Raji (cell line): ENCODE results near the gene DSCAML1.

Experiments
- POLR2A ChIP-seq: IDR thresholded peaks from 2 replicates; pipeline ENCODE4 v1.6.1; 2011; ENCODE audit warnings: low read depth, low read length, control low read depth; ENCODE audit not compliant: insufficient read depth

DSCAML1 gene

DNA sequence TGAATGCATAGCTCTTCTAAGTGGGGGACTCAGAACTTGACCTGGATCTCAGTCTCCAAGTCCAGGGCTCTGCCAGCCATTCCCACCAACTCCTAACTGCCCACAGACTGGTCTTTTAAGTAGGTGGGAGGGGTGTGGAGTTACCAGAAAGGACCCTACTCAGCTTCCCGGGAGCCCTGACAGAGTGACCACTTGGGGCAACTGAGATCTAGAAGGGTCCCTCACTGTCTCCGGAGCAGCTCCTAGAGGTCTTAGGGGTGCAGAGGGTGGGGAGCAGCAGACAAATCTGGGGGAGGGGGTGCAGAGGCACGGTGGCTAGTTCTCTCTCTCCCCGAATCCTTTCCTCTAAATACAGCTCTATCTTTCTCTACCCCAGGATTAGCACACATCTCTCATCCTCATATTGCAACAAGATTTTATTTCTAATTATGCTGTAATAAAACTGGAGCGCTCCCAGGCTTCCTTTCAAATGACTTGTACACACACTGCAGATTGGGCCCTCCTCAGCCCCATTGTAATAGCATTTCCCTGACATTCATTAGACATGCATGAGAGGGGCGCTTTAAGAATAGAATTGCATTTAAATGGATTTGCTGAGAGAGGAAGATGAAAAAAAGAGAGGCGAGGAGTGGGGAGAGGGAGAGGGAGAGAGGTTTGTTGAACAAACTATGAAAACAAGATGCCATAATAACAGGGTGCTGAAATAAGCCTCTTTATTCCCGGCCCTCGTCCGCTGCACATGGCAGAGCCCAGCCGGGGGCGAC is 250.4 kb downstream of the DSCAML1 start:
- TF ChIP-seq POLR2A = no peak

DNA sequence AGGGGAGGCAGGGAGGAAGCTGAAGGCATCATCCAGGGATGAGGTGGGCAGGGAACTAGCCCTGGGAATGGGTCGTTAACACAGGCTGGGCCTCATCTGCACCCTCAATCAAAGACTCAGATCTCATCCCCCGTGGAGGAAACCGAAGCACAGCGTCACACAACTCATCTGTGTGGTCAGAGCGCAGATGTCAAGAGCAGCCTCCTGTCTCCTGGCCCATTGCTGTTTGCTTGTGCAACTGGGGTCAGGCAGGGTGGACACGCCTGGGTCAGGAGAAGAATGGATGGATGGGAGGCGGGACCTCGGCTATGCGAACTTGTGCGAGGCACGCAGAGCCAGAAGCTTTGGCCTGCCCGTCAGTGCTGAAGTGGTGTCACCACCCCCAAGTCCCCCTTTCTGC is 251.3 kb downstream of the DSCAML1 start:
- no peak for TF ChIP-seq POLR2A

DNA sequence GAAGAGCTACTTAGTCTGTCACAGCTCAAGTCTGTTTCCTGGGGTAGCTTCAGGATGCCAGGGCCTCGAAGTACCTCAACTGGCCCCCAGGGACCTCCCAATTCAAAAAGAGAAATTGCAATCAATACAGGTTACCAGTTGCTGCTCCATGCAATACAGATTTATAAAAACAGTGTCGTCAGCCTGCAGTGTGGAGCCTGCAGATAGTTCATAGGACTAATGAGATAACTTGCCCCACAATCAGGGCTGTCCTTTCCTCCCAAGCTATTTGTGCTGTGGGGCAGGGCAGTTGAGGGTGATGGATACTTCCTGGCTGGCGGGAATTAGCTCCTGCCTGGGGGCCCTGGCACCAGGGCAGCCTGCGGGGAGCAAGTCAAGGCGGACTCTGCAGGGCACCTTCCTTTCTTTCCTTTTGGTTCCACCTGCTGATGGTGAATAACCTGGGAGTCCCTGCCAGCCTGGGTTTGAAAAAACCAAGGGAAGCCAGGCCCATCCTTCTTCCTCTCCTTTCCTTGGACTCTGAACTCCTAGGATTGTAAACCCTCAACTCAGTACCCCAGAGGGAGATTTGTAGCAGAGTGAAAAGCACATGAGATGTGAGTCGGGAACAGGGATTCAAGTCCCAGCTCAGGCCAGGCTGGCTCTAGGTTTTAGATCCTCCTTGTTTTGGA is 252.8 kb downstream of the DSCAML1 start:
- TF ChIP-seq POLR2A = no peak

DNA sequence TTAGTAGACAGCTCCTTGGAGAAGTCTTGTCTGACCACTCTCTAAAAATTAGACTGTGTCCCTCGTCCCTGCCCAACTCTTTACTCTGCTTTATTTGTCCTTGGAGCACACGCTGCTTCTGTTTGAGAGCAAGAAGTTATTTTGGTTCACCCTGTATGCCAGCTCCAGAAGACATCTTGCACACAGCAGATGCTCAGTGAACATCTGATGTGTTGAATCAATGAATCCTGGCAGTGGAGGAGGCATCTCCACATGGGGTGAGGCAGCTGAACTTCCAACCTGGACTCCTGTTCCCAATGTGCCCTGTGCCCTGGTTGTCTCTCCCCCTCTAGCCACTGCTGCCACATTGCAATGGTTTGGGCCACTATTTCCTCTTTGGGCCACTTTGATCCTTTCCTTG is 255.8 kb downstream of the DSCAML1 start:
- no peak for TF ChIP-seq POLR2A

DNA sequence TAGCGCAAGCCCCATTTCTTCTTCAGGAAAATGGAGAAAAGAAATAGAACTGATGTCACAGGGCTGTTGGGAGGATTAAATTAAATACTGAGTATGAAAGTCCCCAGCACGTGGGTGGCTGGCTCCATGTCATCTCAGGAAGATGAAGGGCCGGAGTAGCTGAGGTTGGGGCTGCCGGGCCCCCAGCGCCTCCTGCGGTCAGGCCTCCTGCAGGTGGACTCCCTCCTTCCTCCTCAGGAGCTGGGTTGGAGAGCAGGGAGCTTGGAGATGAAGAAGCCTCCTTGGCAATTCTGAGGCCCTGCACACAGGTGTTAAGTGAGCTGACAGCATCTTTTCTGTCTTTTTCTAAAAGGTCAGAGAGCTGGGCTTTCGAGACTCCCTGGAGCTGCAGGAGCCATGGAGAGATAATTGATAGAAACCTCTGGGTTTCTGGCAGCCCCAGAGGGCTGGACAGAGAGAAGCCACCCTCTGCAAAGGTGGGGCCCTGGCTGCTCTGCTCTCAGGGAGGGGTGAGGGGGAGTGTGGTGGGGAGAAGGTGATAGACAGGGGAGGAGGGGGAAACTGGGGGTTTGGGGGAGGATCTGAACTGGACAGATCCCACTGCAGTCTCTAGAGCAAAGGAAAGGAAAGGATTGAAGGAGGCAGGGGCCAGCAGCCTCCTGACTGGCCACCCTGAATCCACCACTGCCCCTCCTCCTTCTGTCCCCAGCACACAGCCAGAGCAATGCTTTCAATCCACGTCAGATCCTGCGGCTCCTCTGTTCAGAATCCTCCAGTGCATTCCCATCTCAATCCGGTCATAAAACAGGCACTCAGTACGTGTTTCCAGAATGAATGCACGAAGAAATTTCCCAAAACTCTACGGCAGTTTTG is 258.5 kb downstream of the DSCAML1 start:
- TF ChIP-seq POLR2A = no peak

DNA sequence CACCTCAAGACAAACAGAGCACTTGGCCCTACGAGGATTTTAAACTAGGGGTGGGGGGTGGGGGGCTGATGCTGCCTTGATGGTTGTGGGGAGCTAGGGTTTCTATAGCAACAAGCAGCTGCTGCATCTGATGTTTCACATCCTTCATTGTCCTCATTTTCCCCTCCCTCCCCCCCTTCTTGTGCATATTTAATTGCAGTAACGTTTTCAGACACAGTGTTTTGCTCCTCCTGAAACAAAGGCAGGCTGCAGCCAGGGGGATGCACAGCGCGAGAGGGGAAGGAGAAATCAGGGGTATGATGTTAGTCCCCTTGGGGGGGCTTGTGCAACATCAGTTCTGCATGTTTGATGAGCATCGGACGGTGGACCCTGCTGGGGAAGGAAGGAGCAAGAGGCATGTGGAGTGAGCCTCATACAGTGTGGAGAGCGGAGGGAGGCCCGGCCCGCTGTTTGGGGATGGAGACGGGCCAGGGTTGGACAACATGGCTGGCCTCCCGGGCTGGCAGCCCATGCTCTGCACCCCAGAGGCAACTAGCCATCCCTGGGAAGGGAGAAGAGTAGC is 261.1 kb downstream of the DSCAML1 start:
- TF ChIP-seq POLR2A = no peak

DNA sequence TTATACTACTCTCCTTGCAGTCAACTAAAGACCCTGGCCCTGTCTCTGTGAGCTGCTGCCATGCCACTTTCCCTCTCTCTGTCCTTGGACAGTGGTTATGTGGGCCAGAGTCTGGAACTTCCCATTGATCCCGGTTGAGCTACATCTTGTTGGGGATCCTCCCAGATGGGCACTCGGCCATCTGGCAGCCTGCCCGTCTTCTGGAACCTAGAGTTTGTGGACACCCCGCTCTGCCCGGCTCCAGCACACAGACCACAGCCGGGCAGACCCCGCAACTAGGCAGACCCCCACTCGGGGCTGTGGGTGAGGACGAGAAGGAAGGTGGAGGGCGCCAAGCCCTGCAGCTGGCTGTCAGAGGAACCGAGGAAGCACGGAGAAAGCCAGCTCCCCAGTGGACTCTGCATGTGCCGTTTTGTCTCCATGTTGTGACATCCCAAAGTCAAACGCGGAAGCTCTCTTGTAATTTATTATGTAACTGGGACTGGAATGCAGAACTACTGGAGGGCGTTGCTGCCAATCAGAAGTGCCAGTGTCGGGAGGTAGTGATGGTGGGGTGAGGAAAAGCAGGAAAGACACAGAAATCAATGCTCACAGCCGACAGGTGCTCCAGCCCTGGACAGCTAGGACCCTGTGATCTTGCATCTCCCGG is 261.7 kb downstream of the DSCAML1 start:
- no peak for TF ChIP-seq POLR2A

DNA sequence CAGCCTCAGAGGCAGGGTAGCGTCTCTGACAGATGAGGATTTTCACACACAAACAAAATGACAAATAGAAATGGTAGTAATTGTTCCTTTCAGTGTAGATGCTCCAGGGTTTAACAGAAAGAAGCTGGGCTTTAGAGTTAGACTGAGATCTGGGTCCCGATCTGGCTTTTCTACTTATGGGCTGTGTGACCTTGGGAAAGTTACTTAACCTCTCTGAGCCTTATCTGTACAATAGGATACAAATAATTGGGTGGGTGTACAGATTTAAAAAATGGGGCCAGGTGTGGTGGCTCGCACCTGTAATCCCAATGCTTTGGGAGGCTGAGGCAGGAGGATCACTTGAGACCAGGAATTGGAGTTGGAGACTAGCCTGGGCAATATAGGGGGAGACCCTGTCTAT is 264.4 kb downstream of the DSCAML1 start:
- no peak for TF ChIP-seq POLR2A

DNA sequence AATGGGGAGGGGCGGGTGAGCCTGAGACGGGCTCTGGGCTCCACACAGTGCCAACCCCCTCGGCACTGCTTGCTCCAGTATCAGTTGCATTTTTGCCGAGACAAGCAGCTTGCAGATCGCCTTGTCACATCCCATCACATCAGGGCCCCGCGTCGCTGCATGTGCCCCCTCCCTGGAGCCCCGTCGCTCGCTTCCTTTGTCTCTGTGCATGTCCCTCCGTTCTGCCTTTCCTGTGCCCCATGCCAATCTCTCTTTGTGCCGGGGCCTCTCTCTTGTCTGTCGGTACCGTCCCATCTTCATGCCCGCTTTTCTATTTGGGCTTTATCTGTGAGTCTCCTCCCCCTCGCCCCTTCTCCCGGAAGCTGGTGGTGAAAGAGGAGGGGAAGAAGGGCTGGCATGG is 267.2 kb downstream of the DSCAML1 start:
- TF ChIP-seq POLR2A = no peak

DNA sequence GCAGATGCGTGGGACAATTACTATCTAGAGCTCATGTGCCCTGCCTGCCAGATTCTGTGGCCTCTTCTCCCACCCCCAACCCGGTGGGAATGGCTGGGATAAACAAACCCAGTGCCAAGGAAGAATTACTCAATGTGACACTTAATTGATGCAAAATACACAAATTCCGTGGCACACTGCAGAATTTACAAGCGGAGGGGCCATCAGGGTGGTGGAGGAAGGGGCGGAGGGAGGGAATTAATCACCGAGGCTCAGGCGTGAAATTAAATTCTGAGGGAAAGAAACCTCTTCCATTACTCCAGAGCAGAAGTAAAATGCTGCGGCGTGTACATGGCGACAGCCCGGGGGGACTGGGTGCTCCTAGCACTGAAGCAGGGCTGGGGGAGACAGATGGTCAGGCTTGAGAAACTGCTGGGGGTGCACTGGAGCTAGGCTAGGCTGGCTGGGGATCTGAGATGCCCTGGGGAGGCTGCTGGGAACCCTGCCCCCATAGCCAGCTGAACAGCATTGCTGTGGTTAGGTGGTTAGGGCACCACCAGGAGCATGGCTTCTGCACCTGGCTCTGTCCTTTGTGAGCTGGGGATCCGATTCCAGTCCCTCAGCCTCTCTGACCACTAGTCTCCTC is 268.8 kb downstream of the DSCAML1 start:
- no peak for TF ChIP-seq POLR2A

DNA sequence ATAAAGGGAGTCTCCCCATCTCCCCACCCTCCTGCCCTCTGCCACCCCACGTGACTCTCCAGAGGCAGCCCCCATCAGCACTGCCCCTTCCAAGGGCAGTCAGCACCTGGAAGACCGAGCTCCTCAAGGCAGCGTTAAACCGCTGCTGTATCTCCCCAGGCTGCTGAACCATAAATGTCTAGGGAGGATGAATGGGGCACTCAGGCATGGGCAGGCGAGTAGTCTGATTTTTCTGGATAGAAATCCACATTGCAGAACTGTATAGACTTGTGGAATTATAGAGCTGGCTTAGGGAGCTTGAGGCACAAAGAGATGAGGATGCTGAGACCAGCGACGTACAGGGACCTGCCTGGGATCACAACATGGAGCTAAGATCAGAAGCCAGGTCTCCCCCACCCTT is 269.7 kb downstream of the DSCAML1 start:
- TF ChIP-seq POLR2A = no peak

DNA sequence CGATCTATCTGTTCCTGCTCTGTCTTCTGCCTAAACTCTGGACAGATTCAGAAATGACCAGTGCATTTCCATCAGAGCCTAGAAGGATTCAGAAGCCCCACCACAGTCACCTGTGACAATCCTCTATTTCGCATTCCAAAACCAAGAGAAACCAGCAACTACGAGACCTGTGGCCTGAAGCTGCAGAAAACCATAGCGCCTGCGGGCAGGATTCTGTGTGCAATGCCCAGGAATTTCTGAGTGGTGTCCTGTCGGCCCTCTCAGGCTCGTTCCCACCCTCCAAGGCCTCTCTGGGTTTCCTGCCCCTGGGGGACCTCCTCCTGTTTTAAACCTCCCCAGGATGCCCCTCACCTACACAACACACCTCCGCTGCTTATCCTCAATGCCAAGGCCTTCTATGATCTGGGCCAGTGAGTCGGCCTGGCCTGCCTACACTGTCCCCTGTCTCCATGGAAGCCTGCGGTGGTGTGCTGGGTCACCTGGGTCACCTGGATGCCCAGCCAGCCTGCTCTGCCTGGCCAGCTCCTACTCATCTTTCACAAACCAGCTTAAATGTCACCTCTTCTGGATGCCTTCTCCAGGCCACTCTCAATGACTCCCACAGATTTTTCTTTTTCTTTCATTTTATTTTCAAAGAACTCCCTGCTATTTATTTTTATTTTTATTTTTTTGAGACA is 271.0 kb downstream of the DSCAML1 start:
- no peak for TF ChIP-seq POLR2A

DNA sequence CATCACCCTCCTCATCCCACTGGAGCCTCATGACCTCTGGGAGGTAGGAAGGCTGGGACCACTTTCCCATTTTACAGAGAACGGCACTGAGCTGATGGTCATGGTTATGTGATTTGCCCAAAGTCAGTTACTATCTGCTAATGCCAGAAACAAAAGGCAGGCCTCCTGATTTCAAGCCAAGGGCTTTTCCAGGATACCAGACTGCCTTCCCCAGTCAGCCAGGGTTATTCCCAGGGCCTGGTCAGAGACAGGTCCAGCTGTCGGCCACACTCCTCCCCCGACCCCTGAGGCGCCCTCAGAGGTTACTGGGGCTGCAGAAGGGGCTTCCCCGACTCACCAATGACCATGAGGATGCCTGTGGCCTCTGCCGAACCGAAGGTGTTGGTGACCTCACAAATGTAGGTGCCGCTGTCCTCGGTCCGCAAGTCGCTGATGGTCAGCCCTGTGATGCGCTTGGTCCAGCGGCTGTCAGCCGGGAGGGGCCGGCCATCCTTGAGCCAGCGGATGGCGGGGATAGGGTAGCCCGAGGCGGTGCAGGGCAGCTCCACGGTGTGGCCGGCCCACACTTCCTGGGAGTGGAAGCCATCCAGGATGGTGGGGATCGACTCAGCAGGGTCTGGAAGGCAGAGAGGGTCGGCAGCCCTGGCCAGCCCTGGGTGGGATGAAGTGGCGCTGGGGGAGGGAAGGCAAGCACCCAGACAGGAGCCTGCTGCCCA is 272.4 kb downstream of the DSCAML1 start:
- TF ChIP-seq POLR2A = no peak

DNA sequence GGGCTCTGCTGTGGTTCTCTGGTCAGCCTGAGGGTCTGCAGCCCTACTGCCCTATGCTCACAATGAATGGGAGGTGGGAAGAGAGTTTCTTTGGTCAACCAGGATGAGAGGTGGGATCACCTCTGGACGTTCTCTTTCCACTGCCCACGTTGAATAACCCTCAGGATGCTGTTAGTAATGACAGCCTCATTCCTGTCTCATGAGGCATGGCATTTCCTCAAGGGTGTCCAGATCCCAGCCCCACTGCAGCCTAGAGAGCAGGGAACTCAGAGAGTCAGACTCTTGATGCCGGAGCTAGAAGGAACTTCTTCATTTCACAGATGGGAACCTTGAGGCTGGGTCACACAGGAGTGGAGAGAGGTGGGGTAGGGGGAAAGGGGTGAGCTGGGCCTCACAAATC is 273.3 kb downstream of the DSCAML1 start:
- no peak for TF ChIP-seq POLR2A

DNA sequence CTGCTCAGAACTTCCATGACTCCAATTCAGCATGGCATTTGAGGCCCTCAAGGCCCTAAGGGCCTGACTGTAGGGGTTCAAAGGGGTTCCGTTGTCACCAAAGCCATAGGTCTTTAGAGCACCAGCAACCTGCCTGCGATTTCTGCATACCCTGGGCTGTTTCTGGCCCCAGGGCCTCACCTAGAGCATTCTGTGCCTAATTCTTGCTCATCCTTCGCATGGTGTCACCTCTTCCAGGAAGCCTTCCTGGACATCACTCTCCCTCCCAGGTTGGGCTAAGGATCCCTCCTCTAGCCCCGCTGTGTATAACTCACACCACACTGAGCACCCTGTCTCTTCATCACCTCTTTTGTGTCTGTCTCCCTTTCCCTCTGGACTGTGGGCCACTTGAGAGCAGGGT is 275.0 kb downstream of the DSCAML1 start:
- no peak for TF ChIP-seq POLR2A
